Measurements from ENCODE around the gene MTURN.
"Not testable (repeated sequence)": the region's sequence is repeated elsewhere in the genome, so short reads cannot be mapped to it uniquely, and the experiment has no call there.

Gene MTURN

DNA sequence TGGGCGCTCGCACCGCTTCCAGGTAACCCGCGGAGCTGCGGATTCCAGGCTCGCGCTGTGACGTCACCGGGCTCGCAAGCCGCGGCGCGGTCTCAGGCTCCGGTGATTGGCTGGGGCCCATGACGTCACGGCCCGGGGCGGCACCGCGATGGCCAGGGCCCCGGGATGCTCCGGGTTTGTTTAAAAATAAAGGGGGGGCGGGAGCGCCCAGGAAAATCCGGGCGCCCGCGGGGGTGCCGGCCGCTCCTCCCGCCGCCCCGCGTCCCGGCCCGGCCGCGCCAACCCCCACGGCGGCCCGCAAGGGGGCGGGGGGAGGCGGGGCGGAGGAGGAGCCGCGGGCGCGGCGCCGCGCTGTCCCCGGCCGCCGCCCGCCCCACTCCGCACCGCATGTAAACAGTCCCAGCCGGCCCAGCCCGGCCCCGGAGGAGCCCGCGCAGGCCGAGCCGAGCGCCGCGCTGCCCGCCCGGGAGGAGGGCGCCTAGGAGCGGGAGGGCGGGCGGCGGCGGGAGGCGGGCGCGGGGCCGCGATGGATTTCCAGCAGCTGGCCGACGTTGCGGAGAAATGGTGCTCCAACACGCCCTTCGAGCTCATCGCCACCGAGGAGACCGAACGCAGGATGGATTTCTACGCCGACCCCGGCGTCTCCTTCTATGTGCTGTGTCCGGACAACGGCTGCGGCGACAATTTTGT is at the start of gene MTURN:
TSS of gene MTURN (plus strand) at position 376 of the 690 bp plus-strand sequence. CDS start at position 527, 151 bp downstream.
- peak; percentile 84 for DNase-seq

DNA sequence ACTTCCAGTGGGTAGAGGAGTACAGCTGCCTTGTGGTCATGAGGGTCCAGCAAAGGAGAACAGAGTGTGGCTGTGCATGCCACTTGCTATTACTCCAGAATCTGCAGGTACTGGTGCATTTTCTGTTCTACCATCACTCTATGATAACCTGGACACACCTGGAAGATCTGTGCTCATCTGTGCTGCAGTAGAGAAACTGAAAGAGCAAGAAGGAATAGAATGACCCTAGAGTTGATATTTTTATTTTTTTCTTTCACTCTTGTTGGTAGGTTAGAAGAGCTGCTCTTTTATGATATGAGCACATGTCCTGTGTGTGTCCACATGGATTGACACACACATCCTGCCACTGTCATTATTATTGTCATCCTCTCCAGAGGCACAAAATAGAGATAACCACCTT is 48.3 kb upstream of the MTURN start:
- DNase-seq, result no peak

DNA sequence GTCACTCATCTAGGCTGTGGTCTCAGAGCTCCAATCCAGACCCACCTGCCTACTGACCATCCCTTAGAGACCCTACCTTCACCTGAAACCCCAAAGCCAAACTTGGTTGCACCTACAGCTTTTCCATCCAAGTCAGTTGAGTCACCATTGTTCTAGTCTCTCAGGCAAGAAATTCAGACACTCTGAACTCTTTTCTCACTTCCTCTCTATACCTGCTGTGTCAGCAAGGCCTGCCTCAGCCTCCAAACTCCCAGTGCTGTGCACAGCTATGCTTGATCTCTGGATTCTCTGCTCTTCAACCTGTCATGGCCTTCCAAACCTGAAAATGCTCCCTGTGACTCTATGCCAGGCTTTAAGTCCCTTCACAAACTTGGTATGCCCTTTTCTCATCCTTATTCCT is 47.4 kb upstream of the MTURN start:
- no peak for DNase-seq

DNA sequence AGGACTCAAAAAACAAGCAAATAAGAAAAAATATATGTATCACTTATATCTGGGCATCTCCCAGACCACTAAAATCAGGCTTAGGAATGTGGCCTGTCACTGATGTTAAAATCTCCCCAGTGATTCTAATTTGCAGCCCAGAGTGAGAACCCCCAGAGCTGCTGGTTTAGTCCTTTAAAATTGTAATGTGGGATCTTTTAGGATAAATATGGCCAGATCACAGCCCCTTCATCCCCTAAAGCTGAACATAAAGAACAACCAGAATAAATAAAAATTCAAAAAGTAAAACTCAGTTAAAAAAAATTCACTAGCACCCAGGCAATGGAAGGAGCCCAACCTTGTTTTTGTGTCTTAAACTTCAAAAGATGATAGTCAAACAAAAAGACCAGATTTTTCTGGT is 46.4 kb upstream of the MTURN start:
- no peak for DNase-seq

DNA sequence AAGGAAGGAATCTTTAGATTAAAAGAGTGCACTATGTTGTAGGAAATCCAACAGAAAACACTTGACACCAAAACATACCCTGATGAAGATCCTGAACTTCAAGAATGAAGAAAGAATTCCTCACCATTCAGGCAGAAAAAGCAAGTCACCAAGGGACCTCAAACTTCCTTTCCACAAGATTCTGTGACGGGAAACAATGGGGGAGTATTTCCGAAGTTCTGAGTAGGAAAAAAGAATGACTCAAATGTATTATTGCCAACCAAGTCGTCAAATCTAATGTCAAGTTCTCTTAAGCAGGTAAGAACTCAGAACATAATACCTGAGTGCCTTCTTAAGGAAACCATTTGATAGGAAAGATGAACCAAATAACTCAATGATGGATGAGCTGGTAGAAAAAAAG is 44.7 kb upstream of the MTURN start:
- no peak for DNase-seq

DNA sequence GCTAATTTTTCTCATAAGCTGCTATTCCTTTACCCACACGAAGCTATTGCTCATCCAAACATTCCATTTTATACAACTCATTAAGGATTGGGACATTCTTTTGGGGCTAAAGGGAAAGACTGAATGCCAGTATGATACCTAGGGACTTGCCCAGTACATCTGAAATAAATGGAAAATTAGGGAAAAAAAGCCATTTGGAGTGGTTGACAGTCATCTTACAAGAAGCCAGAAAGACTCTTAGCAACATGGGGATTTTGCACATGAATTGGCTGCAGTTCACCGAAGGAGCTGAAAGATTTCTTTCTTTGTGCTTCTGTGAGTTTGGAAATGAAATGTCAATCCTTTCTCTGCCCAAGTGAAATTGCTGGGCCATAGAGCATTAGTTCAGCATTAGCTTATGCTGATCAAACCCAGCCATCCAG is 43.3 kb upstream of the MTURN start:
- DNase-seq, result no peak

DNA sequence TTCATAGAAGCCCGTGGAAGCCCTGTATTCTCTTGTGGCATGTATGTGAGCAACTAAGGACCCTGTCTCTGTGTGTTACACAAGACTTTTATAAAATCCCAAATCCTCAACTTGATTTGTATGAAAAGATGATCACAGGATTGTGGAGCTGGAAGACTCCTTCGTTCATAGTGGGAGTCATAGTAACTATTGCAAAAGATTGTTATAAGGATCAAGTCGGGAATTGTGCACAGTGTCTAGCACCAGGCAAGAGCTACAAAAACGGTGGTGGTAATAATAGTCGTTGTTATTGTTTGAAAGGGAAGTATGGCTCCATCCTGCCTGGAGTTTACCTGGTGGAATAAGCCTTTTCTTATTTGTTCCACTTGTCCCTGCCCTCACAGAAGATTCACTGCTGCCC is 42.8 kb upstream of the MTURN start:
- no peak for DNase-seq

DNA sequence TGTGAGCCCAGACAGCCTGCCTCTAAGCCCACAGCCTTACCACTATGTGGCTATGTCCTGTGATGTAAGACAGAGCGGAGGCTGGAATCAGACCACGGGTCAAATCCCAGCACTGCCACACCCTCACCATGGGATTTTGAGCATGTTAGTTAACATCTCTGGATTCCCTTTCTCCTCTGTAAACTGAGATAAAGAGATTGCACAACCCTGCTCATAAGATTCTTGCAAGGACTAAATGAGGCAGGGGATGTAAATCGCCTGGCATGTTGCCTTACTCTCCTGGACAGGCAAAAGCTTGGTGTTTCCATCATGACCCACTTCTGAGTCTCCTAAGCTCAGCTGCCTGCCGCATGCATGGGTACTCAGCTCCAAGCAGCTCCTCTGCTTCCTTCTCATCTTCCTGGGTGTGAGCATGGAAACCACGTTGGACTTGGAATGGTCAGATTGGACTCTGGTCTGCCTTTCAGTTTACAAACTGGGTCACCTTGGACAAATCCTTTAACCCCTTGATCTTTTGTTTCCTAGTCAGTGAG is 41.3 kb upstream of the MTURN start:
- no peak for DNase-seq

DNA sequence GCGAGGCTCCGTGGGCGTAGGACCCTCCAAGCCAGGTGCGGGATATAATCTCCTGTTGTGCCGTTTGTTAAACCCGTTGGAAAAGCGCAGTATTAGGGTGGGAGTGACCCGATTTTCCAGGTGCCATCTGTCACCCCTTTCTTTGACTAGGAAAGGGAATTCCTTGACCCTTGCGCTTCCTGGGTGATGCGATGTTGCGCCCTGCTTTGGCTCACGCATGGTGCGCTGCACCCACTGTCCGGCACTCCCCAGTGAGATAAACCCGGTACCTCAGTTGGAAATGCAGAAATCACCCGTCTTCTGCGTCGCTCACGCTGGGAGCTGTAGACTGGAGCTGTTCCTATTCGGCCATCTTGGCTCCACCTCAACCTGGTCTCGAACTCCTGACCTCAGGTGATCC is 36.2 kb upstream of the MTURN start:
- DNase-seq, result not testable (repeated sequence)

DNA sequence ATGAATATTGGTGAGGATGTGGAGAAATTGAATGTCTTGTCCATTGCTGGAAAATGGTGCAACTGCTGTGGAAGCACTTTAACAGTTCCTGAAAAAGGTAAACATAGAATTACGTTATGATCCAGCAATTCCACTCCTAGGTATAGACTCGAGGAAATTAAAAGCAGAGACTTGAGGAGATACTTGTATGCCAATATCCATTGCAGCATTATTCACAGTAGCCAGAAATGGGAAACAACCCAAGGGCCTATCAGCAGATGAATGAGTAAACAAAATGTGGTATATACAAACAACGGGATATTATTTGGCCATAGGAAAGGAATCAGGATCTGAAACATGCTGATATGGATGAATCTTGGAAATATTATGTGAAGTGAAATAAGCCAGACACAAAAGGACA is 32.5 kb upstream of the MTURN start:
- DNase-seq, result no peak

DNA sequence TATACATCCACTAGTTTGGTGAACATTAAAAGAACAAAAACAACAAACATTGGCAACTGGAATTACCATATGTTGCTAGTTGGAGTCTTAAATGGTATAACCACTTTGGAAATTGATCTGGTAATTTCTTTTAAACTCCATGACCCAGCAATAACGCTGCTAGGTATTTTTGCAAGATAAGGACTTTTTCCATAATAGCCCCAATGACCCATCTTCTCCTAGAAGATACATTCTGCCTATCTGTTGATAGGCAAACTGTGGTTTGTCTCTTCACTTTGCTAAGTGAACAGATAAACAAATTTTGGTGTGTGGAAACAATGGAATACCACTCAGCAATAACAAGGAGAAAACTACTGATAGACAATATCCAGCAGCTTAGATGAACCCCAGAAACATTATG is 30.6 kb upstream of the MTURN start:
- DNase-seq, result no peak

DNA sequence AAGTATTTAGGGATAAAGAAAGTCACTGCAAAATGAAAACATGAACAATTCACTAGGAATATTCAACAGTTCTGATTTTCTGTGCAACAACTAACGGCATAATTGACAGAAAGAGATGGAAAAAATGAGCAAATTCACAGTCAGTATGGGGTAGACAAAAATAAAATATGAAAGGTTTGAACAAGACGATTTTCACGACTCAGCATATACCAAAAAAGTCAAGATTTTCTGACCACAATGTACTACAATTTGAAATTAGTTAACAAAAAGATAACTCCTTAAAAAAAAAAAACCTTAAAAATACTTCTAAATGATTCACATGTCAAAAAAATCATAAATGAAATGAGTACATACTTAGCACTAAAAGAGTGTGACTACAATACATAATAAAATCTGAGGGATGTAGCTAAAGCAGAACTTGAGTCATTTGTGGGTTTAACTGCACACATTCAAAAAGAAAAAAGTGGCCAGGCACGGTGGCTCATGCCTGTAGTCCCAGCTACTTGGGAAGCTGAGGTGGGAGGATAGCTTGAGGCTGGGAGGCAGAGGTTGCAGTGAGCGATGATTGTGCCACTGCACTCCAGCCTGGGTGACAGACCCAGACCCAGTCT is 22.6 kb upstream of the MTURN start:
- no peak for DNase-seq

DNA sequence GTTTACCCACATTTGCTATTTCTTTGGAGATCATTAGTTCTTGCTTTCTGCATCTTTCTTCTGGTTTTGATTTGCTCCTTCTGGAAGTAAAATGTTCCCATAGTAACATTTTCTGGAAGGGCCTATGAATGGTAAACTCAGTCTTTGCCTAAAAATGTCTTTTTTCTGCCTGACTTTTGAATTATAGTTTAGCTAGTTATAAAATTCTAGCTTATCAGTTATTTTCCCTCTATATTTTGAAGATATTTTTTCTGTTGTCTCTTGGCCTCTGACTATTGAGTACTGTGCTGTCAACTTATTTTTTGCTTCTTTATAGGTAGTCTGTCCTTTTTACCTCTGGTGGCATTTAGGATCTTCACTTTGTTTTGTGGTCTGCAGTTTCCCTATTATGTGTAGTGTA is 21.6 kb upstream of the MTURN start:
- DNase-seq, result no peak

DNA sequence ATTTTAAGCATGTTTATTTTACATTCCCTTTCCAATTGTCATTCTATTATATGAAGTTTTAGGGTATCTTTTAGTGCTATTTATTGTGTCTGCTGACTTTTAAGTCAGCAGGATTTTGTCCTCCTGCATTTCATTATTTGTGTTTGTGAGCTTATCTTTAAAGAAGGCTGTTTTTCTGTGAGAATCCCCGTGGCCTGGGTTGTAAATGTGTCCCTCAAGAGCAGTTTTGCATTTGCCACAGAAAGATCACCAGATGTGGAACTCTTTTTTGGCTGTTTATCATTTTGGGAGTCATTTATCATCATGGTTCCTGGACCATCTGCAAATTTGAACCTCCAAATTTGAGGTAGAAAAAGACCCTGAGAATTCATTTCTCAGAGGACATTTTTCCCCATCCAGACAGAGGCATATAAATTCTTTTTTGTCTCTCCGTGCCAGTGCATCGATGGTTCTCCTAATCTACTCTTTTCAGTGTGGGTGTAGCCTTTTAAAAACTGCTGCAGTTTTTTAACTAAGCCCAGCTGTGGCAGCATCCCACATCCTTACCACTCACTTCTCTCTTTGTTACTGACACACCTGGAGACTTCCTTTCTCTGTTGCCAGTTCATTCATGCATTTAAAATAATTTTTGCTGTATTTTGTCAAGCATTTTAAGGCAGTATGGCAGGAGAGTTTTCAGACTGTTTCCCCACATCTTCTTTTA is 20.1 kb upstream of the MTURN start:
- DNase-seq, result no peak

DNA sequence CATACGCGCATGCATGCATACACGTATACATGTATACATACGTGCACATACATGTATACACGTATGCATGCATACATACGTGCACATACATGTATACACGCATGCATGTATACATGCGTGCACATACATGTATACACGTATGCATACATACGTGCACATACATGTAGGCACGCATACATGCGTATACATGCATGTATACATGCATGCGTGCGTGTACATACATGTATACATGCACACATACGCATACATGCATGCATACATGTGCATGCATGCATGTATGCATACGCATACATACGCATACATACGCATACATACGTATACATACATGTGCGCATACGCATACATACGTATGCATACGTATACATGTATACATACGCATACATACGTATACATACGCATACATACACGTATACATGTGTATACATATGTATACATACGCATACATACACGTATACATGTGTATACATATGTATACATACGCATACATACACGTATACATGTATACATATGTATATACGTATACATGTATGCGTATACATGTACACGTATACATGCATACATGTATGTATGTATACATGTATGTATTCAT is 19.0 kb upstream of the MTURN start:
- DNase-seq, result no peak

DNA sequence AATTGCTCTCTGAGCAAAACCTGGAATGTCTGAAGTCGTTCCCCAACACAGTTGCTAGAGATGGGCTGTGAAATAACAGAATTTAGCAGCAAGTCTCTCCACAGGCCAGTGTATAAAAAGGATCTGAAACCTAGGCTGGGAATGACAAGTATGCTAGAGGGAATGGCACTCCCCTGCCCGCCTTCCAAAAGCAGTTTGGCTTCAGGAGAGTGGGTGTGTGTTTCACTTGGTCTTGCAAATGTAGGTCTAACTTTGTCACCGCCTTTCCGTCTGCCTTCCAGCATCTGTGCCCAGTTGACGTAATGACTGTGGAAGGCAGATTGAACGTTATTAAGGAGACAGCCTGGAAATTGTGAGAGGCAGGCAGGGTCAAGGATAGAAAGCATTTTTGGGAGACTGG is 18.0 kb upstream of the MTURN start:
- DNase-seq, result no peak

DNA sequence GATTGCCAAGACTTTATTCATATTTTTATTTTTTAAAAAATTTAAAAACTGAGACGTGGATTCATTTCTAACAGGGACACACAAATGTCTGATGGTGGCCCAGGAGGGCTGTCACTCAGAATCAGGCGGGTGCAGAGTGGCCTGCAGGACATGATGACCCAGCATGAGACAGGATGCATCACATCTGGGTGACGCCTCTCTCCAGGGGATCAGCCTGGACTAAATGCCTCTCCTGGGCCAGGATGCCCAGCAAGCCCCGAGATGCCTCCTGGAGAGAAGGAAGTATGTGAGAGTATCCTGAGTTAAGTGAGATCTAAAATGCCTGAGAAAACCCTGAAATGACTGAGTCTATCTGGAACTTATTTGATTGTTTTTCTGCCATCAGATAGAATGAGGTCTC is 16.9 kb upstream of the MTURN start:
- DNase-seq, result no peak

DNA sequence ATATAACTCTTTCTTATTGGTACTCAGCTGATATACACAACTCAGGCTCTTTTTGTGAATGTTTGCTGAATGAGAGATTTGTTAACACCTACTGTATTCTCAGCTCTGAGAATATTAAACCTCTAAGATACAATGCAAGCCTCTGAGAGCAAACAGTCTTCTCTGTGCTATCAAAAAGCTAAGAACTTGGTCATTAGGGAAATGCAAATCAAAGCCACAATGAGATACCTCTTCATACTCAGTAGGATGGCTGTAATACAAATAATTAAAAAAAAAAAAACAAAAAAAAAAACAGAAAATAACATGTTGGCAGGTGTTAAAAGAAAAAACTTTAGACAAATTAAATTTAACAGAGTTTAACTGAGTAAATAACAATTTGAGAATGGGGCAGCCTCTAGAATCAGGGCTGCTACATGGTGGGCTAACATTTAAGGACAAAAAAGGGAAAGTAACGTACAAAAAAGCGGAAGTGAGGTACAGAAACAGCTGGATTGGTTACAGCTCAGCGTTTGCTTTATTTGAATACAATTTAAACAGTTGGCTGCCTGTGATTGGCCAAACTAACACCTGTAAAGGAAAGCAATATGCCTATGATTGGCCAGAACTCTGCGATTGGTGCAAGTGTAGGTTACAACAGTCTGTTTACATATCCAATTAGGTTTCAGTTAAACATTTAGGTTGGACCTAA is 14.8 kb upstream of the MTURN start:
- no peak for DNase-seq

DNA sequence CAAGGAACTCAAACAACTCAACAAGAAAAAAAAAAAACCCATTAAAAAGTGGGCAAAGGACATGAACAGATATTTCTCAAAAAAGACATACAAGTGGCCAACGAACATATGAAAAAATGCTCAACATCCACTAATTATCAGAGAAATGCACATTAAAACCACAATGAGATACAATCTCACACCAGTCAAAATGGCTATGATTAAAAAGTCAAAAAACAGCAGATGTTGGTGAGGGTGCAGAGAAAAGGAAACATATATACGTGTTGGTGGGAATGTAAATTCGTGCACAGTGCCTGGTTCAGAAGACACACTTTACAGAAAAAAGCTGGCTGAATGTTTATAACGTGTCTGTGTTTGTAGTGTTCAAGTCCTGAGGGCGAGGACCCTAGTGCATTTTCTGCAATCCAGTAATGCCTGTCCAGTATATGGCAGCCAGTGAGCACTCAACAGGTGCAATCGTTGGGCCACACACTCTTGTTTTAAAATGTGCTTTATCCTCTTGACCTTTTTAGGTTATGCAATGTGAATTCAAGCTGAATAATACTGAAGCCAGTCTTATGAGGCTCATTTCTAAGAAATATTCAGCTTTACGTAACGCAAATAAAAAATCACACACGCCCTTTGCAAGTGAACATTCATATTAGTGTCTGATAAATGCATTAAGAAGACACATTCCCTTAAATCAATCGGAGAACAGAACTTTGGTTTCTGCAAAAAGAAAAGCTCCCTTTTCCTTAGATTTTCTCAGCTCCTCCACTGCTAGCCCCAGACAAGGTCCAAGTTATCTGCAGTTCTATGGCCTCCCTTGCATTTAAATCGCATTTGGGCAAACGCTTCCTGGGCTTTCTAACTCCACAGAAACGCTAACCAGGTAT is 813 bp upstream of the MTURN start:
- no peak for DNase-seq

DNA sequence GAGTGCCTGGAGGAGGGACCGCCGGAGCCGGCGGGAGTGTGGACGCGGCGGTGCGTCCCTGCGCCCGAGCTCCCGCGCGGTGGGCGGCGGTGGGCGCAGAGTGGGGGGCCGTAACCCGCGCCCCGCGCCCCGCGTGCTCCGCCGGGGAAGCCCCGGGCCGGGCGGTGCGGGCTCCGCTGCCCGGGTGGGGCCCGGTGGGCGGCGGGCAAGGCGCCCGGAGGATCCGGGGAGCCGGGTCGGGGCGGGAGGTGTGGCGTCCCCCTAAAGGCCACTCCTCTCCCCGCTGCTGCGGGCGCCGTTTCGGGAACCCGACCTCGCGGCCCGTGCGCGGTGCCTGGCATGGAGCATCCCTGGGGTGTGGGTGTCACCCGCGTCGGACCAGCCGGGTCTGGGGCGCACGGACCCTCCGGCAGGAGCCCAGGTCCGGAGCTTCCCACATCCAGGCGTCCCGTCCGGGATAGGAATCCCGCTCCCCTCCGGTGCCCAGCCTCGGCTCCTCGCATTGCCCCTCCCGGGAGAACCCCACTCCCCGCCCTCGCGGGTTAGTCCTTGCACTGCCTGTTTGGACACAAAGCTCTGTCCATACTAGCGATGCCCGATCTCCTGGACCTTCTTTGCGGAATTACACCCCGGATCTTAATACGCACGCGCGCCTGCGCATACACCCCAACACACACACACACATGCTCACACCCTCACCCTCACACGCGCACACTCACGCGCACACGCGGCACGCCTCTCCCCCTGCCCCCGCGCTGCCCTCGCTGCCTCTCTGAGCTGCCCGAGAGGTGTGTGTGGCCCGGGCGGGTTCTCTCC is 723 bp downstream of the MTURN start:
- DNase-seq, result peak; percentile 50

DNA sequence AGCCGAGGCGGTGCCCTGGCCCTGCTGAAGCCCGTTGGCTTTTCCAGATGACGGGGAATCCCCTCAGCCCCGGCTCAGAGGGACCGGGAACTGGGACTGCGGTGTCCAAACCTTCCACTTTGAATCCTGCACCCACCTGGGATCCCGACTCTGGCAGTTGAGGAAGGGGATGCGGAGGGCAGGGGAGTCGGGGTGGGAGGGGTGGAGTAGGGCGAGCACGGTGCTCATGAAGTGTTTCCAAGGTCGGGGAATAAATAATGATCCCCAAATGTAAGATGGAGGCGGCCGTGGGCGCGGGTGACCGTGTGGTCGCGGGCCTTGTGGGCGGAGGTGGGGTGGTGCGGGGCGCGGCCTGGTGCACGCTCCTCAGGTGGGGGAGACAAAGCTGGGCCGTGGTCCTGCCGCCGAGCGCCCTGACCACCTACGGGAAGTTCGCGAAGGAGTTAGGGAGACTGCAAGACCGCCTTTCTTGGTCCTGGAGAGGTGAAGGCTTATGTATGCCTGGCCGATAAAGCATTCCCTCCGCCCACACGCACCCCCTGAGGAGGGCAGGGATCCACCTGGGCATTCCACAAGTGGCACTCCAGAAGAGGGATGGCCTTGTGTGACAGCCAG is 1.4 kb downstream of the MTURN start:
- DNase-seq, result no peak

All from stimulated activated CD4-positive, alpha-beta T cell treated with anti-CD3 and anti-CD28 coated beads, Interleukin-1b, Interleukin-23, amount 100 ng/mL, for 48 hours (primary cell).